Adrenal gland (tissue), 12 donors: ENCODE results near the gene EML6. TPM values are rescaled to one million over a fixed set of nuclear protein-coding genes. Genes with fewer than 3 reads are reported as not detected.

Experiments used
- DNase-seq, 7 donors: peaks; one replicate each; pipeline ENCODE4 v3.0.0-alpha.2; 2019 to 2020
- H3K27ac ChIP-seq, 5 donors: fragments of 200-600 bp; sonication (generic) in 4 of 5; 1 replicate in 3 of 5; 2 replicates in 2 of 5; pipeline versions ENCODE4 v1.5.1 to v1.8.0; 2016 to 2020; ENCODE audit warnings: mild to moderate bottlenecking in 1 of 5
- H3K27me3 ChIP-seq: fragments of 200-600 bp; 2 replicates; pipeline ENCODE4 v1.8.0; 2021
- H3K36me3 ChIP-seq, 2 donors: fragments of 200-600 bp; replicated peaks in 1 of 2; 1 replicate in 1 of 2; 2 replicates in 1 of 2; pipeline versions ENCODE4 v1.5.1 to v1.8.0; 2018 to 2022
- H3K4me1 ChIP-seq, 2 donors: fragments of 200-600 bp; replicated peaks in 1 of 2; 1 replicate in 1 of 2; 2 replicates in 1 of 2; pipeline versions ENCODE4 v1.5.1 to v1.8.0; 2018 to 2021
- H3K4me3 ChIP-seq, 4 donors: fragments of 200-600 bp; sonication (generic) in 3 of 4; one replicate each; pipeline ENCODE4 v1.5.1; 2016 to 2018
- H3K9me3 ChIP-seq, 3 donors: fragments of 200-600 bp; sonication (generic) in 1 of 3; replicated peaks in 1 of 3; 1 replicate in 2 of 3; 2 replicates in 1 of 3; pipeline versions ENCODE4 v1.5.1 to v1.8.0; 2016 to 2021
- CTCF ChIP-seq, 6 experiments: fragments of 450-650 bp in 4 of 6; fragments of 200-600 bp in 2 of 6; sonication (generic) in 1 of 6; IDR thresholded peaks; 1 replicate in 5 of 6; 2 replicates in 1 of 6; pipeline versions ENCODE4 v1.5.1 to v1.8.0; 2016 to 2021; ENCODE audit warnings: antibody characterized with exemption in 6 of 6, mild to moderate bottlenecking in 2 of 6, moderate library complexity in 1 of 6
- POLR2A ChIP-seq, 2 donors: fragments of 450-650 bp; IDR thresholded peaks; one replicate each; pipeline ENCODE4 v1.6.1; 2017; ENCODE audit warnings: antibody characterized with exemption in 2 of 2, mild to moderate bottlenecking in 2 of 2, moderate library complexity in 1 of 2
- WGBS, 4 donors: extraction: QIAGEN DNeasy Blood & Tissue Kit in 2 of 4; methylation state at CpG; one replicate each; pipeline versions ENCODE4 v1.1.5 to v1.1.7; 2013 to 2017; 5-methylcytosine and 5-hydroxymethylcytosine counted together
- intact Hi-C, 2 donors: fragments of 100-400 bp; cut with DNase I; formaldehyde crosslinking; loops; one replicate each; pipeline versions ENCODE4 v1.14.1 to v1.15.0; 2022 to 2023
- polyA plus RNA-seq, 3 donors: library from polyadenylated mRNA; stranded (reverse); fragments of 200-250 nt in 2 of 3; fragments of 350-450 nt in 1 of 3; fragmentation: Illumina TruSeq in 1 of 3; extraction: RNeasy Lipid Tissue Mini Kit (QIAGEN cat#74804) in 1 of 3; gene quantifications; one replicate each; pipeline ENCODE4 v1.2.3, GENCODE V29; 2013 to 2014
- total RNA-seq, 9 donors: library from RNA; depleted of rRNA in 4 of 9; stranded (reverse); fragments of >200 nt in 4 of 9; fragments of 120-200 nt in 1 of 9; fragmentation: NEBNext Ultra II Directional in 1 of 9; extraction: Animal tissue kit (Norgen Biotek cat#: 25700) in 1 of 9; gene quantifications; one replicate each; pipeline versions ENCODE4 v1.1.0 to v1.2.4, GENCODE V29; 2013 to 2023
- donor health status: healthy with polysubstance abuse.
- donor health status: Bipolar disorder and iron deficiency.
- donor health status: DM: yes; HTN: yes; CAD: no.
- donor health status: DM: no; HTN: no; CAD: no.
- donor health status: DM: no; HTN: no; CAD: no.
- donor health status: DM: yes; HTN: yes; CAD: no.

EML6 gene
- total and polyA plus RNA-seq, 12 donors, result 6.0 to 19.3 (median 10.9) TPM

- Histone ChIP-seq H3K27me3 (no peaks in the 10 kb centered on the region), H3K4me3 (no peak overlapping the region), H3K4me1 (no peaks in the 10 kb centered on the region), H3K36me3 (no peaks in the 10 kb centered on the region), H3K9me3 (no peaks in the 10 kb centered on the region), H3K27ac (no peak overlapping the region)
- intact Hi-C loops, result no loop called here
- WGBS, 4 donors, result 89 to 94% (median 91%) methylated on average over 5 of the region's 5 CpGs
- no peak for TF ChIP-seq POLR2A (IDR thresholded peaks at IDR 0.05)
- no peak for TF ChIP-seq CTCF (IDR thresholded peaks at IDR 0.05)
- no peak for DNase-seq
Observed at GRCh38 chr2:54864727-54865126, 141.3 kb downstream of the EML6 start.

GRCh38 chr2:54866179-54866578 lies 142.7 kb downstream of the EML6 start:
- DNase-seq, result no peak
- no peaks in the 10 kb centered on the region for H3K4me1 ChIP-seq
- no peaks in the 10 kb centered on the region for H3K36me3 ChIP-seq
- H3K9me3 ChIP-seq, result no peaks in the 10 kb centered on the region
- TF ChIP-seq POLR2A (IDR thresholded peaks at IDR 0.05), result no peak
- no peak for TF ChIP-seq CTCF (IDR thresholded peaks at IDR 0.05)
- intact Hi-C loops, result no loop called here
- no peak overlapping the region for H3K4me3 ChIP-seq
- H3K27me3 ChIP-seq, result no peaks in the 10 kb centered on the region
- no peak overlapping the region for H3K27ac ChIP-seq
- 66 to 90% (median 81%) methylated on average over 2 of the region's 2 CpGs for WGBS, 4 donors

GRCh38 chr2:54866868-54867267 lies 143.4 kb downstream of the EML6 start:
- Histone ChIP-seq H3K9me3 (no peaks in the 10 kb centered on the region), H3K27me3 (no peaks in the 10 kb centered on the region), H3K4me1 (no peaks in the 10 kb centered on the region), H3K4me3 (no peak overlapping the region), H3K36me3 (no peaks in the 10 kb centered on the region), H3K27ac (no peak overlapping the region)
- DNase-seq, result no peak
- intact Hi-C loops, result no loop called here
- no peak for TF ChIP-seq POLR2A (IDR thresholded peaks at IDR 0.05)
- TF ChIP-seq CTCF (IDR thresholded peaks at IDR 0.05), result no peak
- WGBS, 4 donors, result 58 to 80% (median 76%) methylated on average over 5 of the region's 5 CpGs

GRCh38 chr2:54867457-54867856 lies 144.0 kb downstream of the EML6 start:
- Histone ChIP-seq H3K4me1 (no peaks in the 10 kb centered on the region), H3K27me3 (no peaks in the 10 kb centered on the region), H3K36me3 (no peaks in the 10 kb centered on the region), H3K27ac (no peak overlapping the region), H3K4me3 (no peak overlapping the region), H3K9me3 (no peaks in the 10 kb centered on the region)
- intact Hi-C loops, result no loop called here
- DNase-seq, result no peak
- 91 to 100% (median 96%) methylated on average over 2 of the region's 2 CpGs for WGBS, 4 donors
- TF ChIP-seq CTCF (IDR thresholded peaks at IDR 0.05), result no peak
- TF ChIP-seq POLR2A (IDR thresholded peaks at IDR 0.05), result no peak
